HepG2 (cell line): ENCODE results near the gene ATG16L2. TPM values are rescaled to one million over a fixed set of nuclear protein-coding genes. Genes with fewer than 3 reads are reported as not detected.

Source experiments
- KMT2A ChIP-seq: sonication (generic); formaldehyde crosslinking; IDR thresholded peaks from 2 replicates; pipeline ENCODE4 v1.4.0; 2020; ENCODE audit warnings: missing genetic modification reagents
- MBNL3 ChIP-seq: fragments of 250-450 bp; sonication (Bioruptor Pico); conservative IDR thresholded peaks from 2 replicates; pipeline ENCODE4 v1.8.0; 2022; ENCODE audit warnings: mild to moderate bottlenecking, inconsistent platforms
- MXD4 ChIP-seq: IDR thresholded peaks from 2 replicates; pipeline ENCODE4 v1.6.1; 2016; ENCODE audit warnings: mild to moderate bottlenecking, missing biosample characterization, missing genetic modification reagents
- NCOA2 ChIP-seq: sonication (generic); formaldehyde crosslinking; IDR thresholded peaks from 2 replicates; pipeline ENCODE4 v1.8.0; 2022; ENCODE audit warnings: inconsistent platforms
- NR2F6 ChIP-seq, 2 experiments: IDR thresholded peaks; 2 replicates each; pipeline ENCODE4 v1.6.1; 2016; ENCODE audit warnings: antibody characterized with exemption in 1 of 2, mild to moderate bottlenecking in 1 of 2
- PHF20 ChIP-seq: sonication (generic); formaldehyde crosslinking; IDR thresholded peaks from 2 replicates; pipeline ENCODE4 v1.5.0; 2020; ENCODE audit warnings: mild to moderate bottlenecking, missing genetic modification reagents
- PHF8 ChIP-seq: sonication (generic); formaldehyde crosslinking; IDR thresholded peaks from 2 replicates; pipeline ENCODE4 v1.5.0; 2020; ENCODE audit warnings: missing genetic modification reagents
- SCMH1 ChIP-seq: sonication (generic); formaldehyde crosslinking; IDR thresholded peaks from 2 replicates; pipeline ENCODE4 v1.9.0; 2021; ENCODE audit warnings: missing genetic modification reagents, mild to moderate bottlenecking, borderline replicate concordance
- SETDB1 ChIP-seq: sonication (generic); formaldehyde crosslinking; IDR thresholded peaks from 2 replicates; pipeline ENCODE4 v1.5.1; 2020; ENCODE audit warnings: missing genetic modification reagents, mild to moderate bottlenecking, borderline replicate concordance
- SMC3 ChIP-seq: IDR thresholded peaks from 2 replicates; pipeline ENCODE4 v1.6.1; 2011; ENCODE audit warnings: low read length, improper control_type of control experiment
- SP1 ChIP-seq, 2 experiments: fragments of 450-650 bp in 1 of 2; sonication (generic) in 1 of 2; formaldehyde crosslinking in 1 of 2; IDR thresholded peaks; 2 replicates each; pipeline versions ENCODE4 v1.4.0 to v1.6.1; 2016 to 2020; ENCODE audit warnings: missing genetic modification reagents in 1 of 2
- SP5 ChIP-seq: IDR thresholded peaks from 2 replicates; pipeline ENCODE4 v1.6.1; 2016; ENCODE audit warnings: low read depth, borderline replicate concordance
- ZKSCAN8 ChIP-seq: IDR thresholded peaks from 2 replicates; pipeline ENCODE4 v1.6.1; 2016; ENCODE audit warnings: borderline replicate concordance, missing genetic modification reagents, missing compliant biosample characterization
- ZNF446 ChIP-seq: sonication (generic); formaldehyde crosslinking; IDR thresholded peaks from 2 replicates; pipeline ENCODE4 v1.5.0; 2020; ENCODE audit warnings: mild to moderate bottlenecking, missing genetic modification reagents
- ZNF496 ChIP-seq: sonication (generic); formaldehyde crosslinking; IDR thresholded peaks from 2 replicates; pipeline ENCODE4 v1.8.1; 2023; ENCODE audit warnings: mild to moderate bottlenecking, moderate library complexity, missing genetic modification reagents; ENCODE audit not compliant: insufficient replicate concordance
- ZNF549 ChIP-seq: sonication (generic); formaldehyde crosslinking; IDR thresholded peaks from 2 replicates; pipeline ENCODE4 v1.5.0; 2020; ENCODE audit warnings: missing genetic modification reagents
- ZNF747 ChIP-seq: sonication (generic); formaldehyde crosslinking; IDR thresholded peaks from 2 replicates; pipeline ENCODE4 v1.8.1; 2023; ENCODE audit warnings: missing genetic modification reagents, mild to moderate bottlenecking, borderline replicate concordance
- ZSCAN12 ChIP-seq: sonication (generic); formaldehyde crosslinking; IDR thresholded peaks from 2 replicates; pipeline ENCODE4 v1.9.0; 2021; ENCODE audit warnings: mild to moderate bottlenecking, missing genetic modification reagents
- polyA plus RNA-seq, 8 experiments: library from polyadenylated mRNA; depleted of rRNA in 3 of 8; stranded (reverse) in 7 of 8; unstranded in 1 of 8; fragments of >200 nt; fragmentation: Illumina TruSeq in 4 of 8; extraction: Trizol in 4 of 8; gene quantifications; 2 replicates each; pipeline versions ENCODE4 v1.2.1 to v1.2.3, GENCODE V29; 2011 to 2016; ENCODE audit warnings: low read depth in 4 of 8, missing spikeins in 1 of 8, mixed read lengths in 1 of 8; ENCODE audit not compliant: insufficient read depth in 1 of 8
- total RNA-seq, 5 experiments: library from RNA; depleted of rRNA; stranded (reverse); fragments of >200 nt; fragmentation: Illumina TruSeq; extraction: Trizol; gene quantifications; 2 replicates each; pipeline ENCODE4 v1.2.3, GENCODE V29; 2016; ENCODE audit warnings: low read depth in 1 of 5
- TF ChIP-seq, protein P1 (sequence below): sonication (generic); formaldehyde crosslinking; IDR thresholded peaks from 2 replicates; pipeline ENCODE4 v1.9.0; 2021; ENCODE audit warnings: missing genetic modification reagents, borderline replicate concordance
- TF ChIP-seq, protein P2 (sequence below): sonication (generic); formaldehyde crosslinking; IDR thresholded peaks from 2 replicates; pipeline ENCODE4 v1.8.1; 2022; ENCODE audit warnings: mild to moderate bottlenecking, missing genetic modification reagents
- TF ChIP-seq, protein P3 (sequence below): sonication (generic); formaldehyde crosslinking; IDR thresholded peaks from 2 replicates; pipeline ENCODE4 v1.4.0; 2020; ENCODE audit warnings: missing genetic modification reagents, borderline replicate concordance
- TF ChIP-seq, protein P4 (sequence below): sonication (generic); formaldehyde crosslinking; IDR thresholded peaks from 2 replicates; pipeline ENCODE4 v1.4.0; 2020; ENCODE audit warnings: mild to moderate bottlenecking, missing genetic modification reagents

Gene ATG16L2
- total and polyA plus RNA-seq, 2 of the 13 experiments (the other 11 are each of a cell fraction or from before 2014, with no cell fraction given) = 6.2 to 14.8 TPM

DNA sequence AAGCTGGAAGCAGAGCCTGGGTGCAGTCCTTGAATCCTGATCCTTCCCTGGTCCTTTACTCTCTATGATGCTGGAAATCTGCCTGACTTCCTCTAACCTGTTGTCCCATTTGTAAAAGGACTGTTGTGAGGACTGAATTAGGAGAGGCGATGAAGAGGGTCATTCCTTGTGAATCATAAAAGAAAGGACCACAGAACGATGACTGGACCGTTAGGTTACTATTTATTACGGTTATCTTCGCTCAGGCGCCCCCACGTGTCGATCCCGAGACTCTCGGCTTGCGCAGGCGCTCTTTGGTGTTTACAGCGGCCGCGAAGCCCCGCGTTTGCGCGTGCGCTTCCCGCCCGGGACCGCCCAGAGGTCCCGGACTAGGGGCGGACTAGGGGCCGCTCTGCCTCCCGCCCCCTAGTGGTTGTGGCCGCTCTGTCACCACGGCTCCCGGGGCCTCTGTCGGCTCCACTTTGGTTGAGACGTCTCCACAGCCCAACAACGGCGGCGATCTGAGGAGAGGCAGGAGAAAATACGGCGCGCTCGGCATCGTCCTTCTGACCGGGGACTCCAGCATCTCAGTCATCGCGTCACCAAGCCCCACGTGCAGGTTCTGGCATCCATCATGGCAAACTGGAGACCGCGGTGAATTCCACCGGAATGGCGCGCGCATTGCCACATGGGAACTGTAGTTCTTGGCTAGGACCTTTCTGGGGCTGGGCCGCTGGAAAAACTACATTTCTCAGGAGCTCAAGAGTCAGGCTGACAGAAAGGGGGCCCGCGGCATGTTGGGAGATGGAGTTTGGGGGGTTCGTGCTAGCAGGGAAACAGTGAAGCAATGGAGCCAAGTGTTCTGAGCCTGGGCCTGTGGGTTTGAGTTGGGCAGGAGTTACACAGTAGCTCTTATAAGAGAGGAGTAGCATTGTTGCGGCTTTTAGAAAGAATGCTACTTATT, 20.5 kb upstream of the ATG16L2 start, which contains the start of gene STARD10 (continued):
- TF ChIP-seq, protein P1, sequence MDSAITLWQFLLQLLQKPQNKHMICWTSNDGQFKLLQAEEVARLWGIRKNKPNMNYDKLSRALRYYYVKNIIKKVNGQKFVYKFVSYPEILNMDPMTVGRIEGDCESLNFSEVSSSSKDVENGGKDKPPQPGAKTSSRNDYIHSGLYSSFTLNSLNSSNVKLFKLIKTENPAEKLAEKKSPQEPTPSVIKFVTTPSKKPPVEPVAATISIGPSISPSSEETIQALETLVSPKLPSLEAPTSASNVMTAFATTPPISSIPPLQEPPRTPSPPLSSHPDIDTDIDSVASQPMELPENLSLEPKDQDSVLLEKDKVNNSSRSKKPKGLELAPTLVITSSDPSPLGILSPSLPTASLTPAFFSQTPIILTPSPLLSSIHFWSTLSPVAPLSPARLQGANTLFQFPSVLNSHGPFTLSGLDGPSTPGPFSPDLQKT = no peak
- TF ChIP-seq ZSCAN12 (CRISPR knock-in tag) = no peak
- no peak for TF ChIP-seq SP1 (IDR thresholded peaks at IDR 0.05)
- peak; percentile 71 for TF ChIP-seq SP1 (CRISPR knock-in tag; IDR thresholded peaks at IDR 0.05)
- TF ChIP-seq ZKSCAN8 (CRISPR knock-in tag) = no peak
- peak; percentile 69 for TF ChIP-seq PHF20 (CRISPR knock-in tag)
- no peak for TF ChIP-seq ZNF496 (CRISPR knock-in tag)
- TF ChIP-seq KMT2A = peak; percentile 34; the same call in 1 of the 2 replicates
- TF ChIP-seq ZNF446 (CRISPR knock-in tag) = no peak
- no peak for TF ChIP-seq NR2F6 (IDR thresholded peaks at IDR 0.05)
- TF ChIP-seq NR2F6 (CRISPR knock-in tag; IDR thresholded peaks at IDR 0.05) = 0 out of 2 replicates have a peak, but pooled peaks have one; percentile 33
- TF ChIP-seq, protein P2, sequence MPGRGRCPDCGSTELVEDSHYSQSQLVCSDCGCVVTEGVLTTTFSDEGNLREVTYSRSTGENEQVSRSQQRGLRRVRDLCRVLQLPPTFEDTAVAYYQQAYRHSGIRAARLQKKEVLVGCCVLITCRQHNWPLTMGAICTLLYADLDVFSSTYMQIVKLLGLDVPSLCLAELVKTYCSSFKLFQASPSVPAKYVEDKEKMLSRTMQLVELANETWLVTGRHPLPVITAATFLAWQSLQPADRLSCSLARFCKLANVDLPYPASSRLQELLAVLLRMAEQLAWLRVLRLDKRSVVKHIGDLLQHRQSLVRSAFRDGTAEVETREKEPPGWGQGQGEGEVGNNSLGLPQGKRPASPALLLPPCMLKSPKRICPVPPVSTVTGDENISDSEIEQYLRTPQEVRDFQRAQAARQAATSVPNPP (CRISPR knock-in tag) = no peak
- TF ChIP-seq SMC3 = peak; percentile 53
- no peak for TF ChIP-seq MBNL3
- peak; percentile 75 for TF ChIP-seq MXD4 (CRISPR knock-in tag)
- TF ChIP-seq PHF8 (CRISPR knock-in tag) = peak; percentile 74
- TF ChIP-seq NCOA2 = peak; percentile 46
- TF ChIP-seq, protein P3, sequence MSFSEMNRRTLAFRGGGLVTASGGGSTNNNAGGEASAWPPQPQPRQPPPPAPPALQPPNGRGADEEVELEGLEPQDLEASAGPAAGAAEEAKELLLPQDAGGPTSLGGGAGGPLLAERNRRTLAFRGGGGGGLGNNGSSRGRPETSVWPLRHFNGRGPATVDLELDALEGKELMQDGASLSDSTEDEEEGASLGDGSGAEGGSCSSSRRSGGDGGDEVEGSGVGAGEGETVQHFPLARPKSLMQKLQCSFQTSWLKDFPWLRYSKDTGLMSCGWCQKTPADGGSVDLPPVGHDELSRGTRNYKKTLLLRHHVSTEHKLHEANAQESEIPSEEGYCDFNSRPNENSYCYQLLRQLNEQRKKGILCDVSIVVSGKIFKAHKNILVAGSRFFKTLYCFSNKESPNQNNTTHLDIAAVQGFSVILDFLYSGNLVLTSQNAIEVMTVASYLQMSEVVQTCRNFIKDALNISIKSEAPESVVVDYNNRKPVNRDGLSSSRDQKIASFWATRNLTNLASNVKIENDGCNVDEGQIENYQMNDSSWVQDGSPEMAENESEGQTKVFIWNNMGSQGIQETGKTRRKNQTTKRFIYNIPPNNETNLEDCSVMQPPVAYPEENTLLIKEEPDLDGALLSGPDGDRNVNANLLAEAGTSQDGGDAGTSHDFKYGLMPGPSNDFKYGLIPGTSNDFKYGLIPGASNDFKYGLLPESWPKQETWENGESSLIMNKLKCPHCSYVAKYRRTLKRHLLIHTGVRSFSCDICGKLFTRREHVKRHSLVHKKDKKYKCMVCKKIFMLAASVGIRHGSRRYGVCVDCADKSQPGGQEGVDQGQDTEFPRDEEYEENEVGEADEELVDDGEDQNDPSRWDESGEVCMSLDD = no peak
- no peak for TF ChIP-seq SETDB1 (CRISPR knock-in tag)
- TF ChIP-seq, protein P4, sequence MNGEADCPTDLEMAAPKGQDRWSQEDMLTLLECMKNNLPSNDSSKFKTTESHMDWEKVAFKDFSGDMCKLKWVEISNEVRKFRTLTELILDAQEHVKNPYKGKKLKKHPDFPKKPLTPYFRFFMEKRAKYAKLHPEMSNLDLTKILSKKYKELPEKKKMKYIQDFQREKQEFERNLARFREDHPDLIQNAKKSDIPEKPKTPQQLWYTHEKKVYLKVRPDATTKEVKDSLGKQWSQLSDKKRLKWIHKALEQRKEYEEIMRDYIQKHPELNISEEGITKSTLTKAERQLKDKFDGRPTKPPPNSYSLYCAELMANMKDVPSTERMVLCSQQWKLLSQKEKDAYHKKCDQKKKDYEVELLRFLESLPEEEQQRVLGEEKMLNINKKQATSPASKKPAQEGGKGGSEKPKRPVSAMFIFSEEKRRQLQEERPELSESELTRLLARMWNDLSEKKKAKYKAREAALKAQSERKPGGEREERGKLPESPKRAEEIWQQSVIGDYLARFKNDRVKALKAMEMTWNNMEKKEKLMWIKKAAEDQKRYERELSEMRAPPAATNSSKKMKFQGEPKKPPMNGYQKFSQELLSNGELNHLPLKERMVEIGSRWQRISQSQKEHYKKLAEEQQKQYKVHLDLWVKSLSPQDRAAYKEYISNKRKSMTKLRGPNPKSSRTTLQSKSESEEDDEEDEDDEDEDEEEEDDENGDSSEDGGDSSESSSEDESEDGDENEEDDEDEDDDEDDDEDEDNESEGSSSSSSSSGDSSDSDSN = peak; percentile 58
- TF ChIP-seq ZNF549 = no peak
- peak; percentile 42; the same call in 1 of the 2 replicates for TF ChIP-seq SP5
- peak; percentile 88 for TF ChIP-seq ZNF747 (CRISPR knock-in tag)
- TF ChIP-seq SCMH1 (CRISPR knock-in tag) = no peak
